CD14-positive monocyte (primary cell): ENCODE results near the gene SLCO3A1. TPM values are rescaled to one million over a fixed set of nuclear protein-coding genes. Genes with fewer than 3 reads are reported as not detected.

Source experiments
- DNase-seq, 3 donors: peaks; one replicate each; pipeline ENCODE4 v3.0.0-alpha.2; 2011 to 2022
- H2AFZ ChIP-seq: 2 replicates; pipeline ENCODE4 v1.6.0; 2012; ENCODE audit warnings: mild to moderate bottlenecking, low read depth, low read length, inconsistent platforms; ENCODE audit not compliant: insufficient read depth, poor library complexity, severe bottlenecking
- H3K27ac ChIP-seq, 2 donors: 1 replicate in 1 of 2; 2 replicates in 1 of 2; pipeline ENCODE4 v1.5.1; 2012 to 2013; ENCODE audit warnings: low read length in 2 of 2, control low read depth in 1 of 2, inconsistent platforms in 1 of 2, low read depth in 1 of 2, mild to moderate bottlenecking in 1 of 2
- H3K27me3 ChIP-seq, 2 donors: one replicate each; pipeline versions ENCODE4 v1.6.0 to v1.6.1; 2011 to 2013; ENCODE audit warnings: low read length in 2 of 2; ENCODE audit not compliant: control insufficient read depth in 2 of 2, insufficient read depth in 2 of 2
- H3K36me3 ChIP-seq, 2 donors: replicated peaks in 1 of 2; 1 replicate in 1 of 2; 2 replicates in 1 of 2; pipeline versions ENCODE4 v1.5.1 to v1.6.1; 2012 to 2013; ENCODE audit warnings: low read length in 2 of 2, control low read depth in 1 of 2, inconsistent platforms in 1 of 2, mild to moderate bottlenecking in 1 of 2; ENCODE audit not compliant: insufficient read depth in 2 of 2, control insufficient read depth in 1 of 2
- H3K4me1 ChIP-seq, 2 donors: 1 replicate in 1 of 2; 2 replicates in 1 of 2; pipeline versions ENCODE4 v1.5.1 to v1.6.1; 2012 to 2013; ENCODE audit warnings: low read length in 2 of 2, control low read depth in 1 of 2, inconsistent platforms in 1 of 2, mild to moderate bottlenecking in 1 of 2, moderate library complexity in 1 of 2; ENCODE audit not compliant: insufficient read depth in 2 of 2, control insufficient read depth in 1 of 2
- H3K4me2 ChIP-seq: replicated peaks from 2 replicates; pipeline ENCODE3; 2012; ENCODE audit warnings: low read length, moderate library complexity, mild to moderate bottlenecking; ENCODE audit not compliant: poor library complexity, severe bottlenecking; ENCODE audit errors: extremely low read depth
- H3K4me3 ChIP-seq, 3 experiments: fragments of 200-600 bp in 1 of 3; sonication (generic) in 1 of 3; replicated peaks in 1 of 3; 1 replicate in 2 of 3; 2 replicates in 1 of 3; pipeline ENCODE4 v1.5.1; 2011 to 2013; ENCODE audit warnings: low read length in 3 of 3, mild to moderate bottlenecking in 3 of 3, control low read depth in 2 of 3, low read depth in 2 of 3, inconsistent platforms in 1 of 3, moderate library complexity in 1 of 3
- H3K79me2 ChIP-seq: 2 replicates; pipeline ENCODE4 v1.6.0; 2012; ENCODE audit warnings: mild to moderate bottlenecking, control low read depth, inconsistent platforms, low read length, moderate library complexity; ENCODE audit not compliant: insufficient read depth
- H3K9ac ChIP-seq: 2 replicates; pipeline ENCODE4 v1.6.0; 2017; ENCODE audit warnings: low read length, mild to moderate bottlenecking; ENCODE audit not compliant: insufficient read depth, poor library complexity, severe bottlenecking
- H3K9me3 ChIP-seq, 2 donors: replicated peaks in 1 of 2; 1 replicate in 1 of 2; 2 replicates in 1 of 2; pipeline versions ENCODE4 v1.5.1 to v1.6.1; 2012 to 2013; ENCODE audit warnings: low read length in 2 of 2, control low read depth in 1 of 2; ENCODE audit not compliant: control insufficient read depth in 1 of 2, insufficient read depth in 1 of 2
- H4K20me1 ChIP-seq: 2 replicates; pipeline ENCODE4 v1.6.0; 2012; ENCODE audit warnings: mild to moderate bottlenecking, low read length, control low read depth, moderate library complexity; ENCODE audit not compliant: insufficient read depth
- H3K27ac Mint-ChIP-seq, 7 donors: one replicate each; pipeline ENCODE4 v1.8.0; 2020; ENCODE audit warnings: mild to moderate bottlenecking in 7 of 7, mixed read lengths in 7 of 7, moderate library complexity in 6 of 7, inconsistent platforms in 2 of 7
- H3K27me3 Mint-ChIP-seq, 3 donors: one replicate each; pipeline ENCODE4 v1.8.0; 2021 to 2022; ENCODE audit warnings: low read depth in 3 of 3, mild to moderate bottlenecking in 3 of 3, mixed read lengths in 3 of 3, moderate library complexity in 3 of 3, inconsistent platforms in 1 of 3
- H3K36me3 Mint-ChIP-seq, 2 donors: one replicate each; pipeline ENCODE4 v1.8.0; 2020; ENCODE audit warnings: mixed read lengths in 2 of 2, inconsistent platforms in 1 of 2, mild to moderate bottlenecking in 1 of 2
- H3K4me1 Mint-ChIP-seq: one replicate; pipeline ENCODE4 v1.8.0; 2020; ENCODE audit warnings: mild to moderate bottlenecking, mixed read lengths
- H3K4me3 Mint-ChIP-seq, 2 donors: one replicate each; pipeline ENCODE4 v1.8.0; 2020; ENCODE audit warnings: mild to moderate bottlenecking in 2 of 2, mixed read lengths in 2 of 2, moderate library complexity in 1 of 2
- H3K9me3 Mint-ChIP-seq, 7 donors: one replicate each; pipeline ENCODE4 v1.8.0; 2020 to 2022; ENCODE audit warnings: mixed read lengths in 7 of 7, mild to moderate bottlenecking in 6 of 7, moderate library complexity in 6 of 7, inconsistent platforms in 2 of 7
- WGBS: methylation state at CpG from one replicate; pipeline ENCODE4 v1.1.5; 2013; ENCODE audit warnings: missing lambda C conversion rate; ENCODE audit not compliant: insufficient coverage; 5-methylcytosine and 5-hydroxymethylcytosine counted together
- intact Hi-C, 2 donors: fragments of 100-400 bp; cut with micrococcal nuclease; formaldehyde crosslinking; loops; one replicate each; pipeline versions ENCODE4 v1.15.0 to v1.15.1; 2023
- polyA plus RNA-seq, 3 donors: library from polyadenylated mRNA; depleted of rRNA in 1 of 3; unstranded in 2 of 3; stranded (reverse) in 1 of 3; fragments of 300-500 nt in 2 of 3; fragments of >200 nt in 1 of 3; fragmentation: Illumina TruSeq in 2 of 3; gene quantifications; 1 replicate in 2 of 3; 2 replicates in 1 of 3; pipeline ENCODE4 v1.2.3, GENCODE V29; 2012 to 2021
- TF ChIP-seq, protein P1 (sequence below): fragments of 200-600 bp; IDR thresholded peaks from one replicate; pipeline ENCODE4 v1.8.0; 2022; ENCODE audit warnings: antibody characterized with exemption, mild to moderate bottlenecking

SLCO3A1 gene
- polyA plus RNA-seq, 3 donors, result 53.7 to 76.2 (median 62.8) TPM

DNA sequence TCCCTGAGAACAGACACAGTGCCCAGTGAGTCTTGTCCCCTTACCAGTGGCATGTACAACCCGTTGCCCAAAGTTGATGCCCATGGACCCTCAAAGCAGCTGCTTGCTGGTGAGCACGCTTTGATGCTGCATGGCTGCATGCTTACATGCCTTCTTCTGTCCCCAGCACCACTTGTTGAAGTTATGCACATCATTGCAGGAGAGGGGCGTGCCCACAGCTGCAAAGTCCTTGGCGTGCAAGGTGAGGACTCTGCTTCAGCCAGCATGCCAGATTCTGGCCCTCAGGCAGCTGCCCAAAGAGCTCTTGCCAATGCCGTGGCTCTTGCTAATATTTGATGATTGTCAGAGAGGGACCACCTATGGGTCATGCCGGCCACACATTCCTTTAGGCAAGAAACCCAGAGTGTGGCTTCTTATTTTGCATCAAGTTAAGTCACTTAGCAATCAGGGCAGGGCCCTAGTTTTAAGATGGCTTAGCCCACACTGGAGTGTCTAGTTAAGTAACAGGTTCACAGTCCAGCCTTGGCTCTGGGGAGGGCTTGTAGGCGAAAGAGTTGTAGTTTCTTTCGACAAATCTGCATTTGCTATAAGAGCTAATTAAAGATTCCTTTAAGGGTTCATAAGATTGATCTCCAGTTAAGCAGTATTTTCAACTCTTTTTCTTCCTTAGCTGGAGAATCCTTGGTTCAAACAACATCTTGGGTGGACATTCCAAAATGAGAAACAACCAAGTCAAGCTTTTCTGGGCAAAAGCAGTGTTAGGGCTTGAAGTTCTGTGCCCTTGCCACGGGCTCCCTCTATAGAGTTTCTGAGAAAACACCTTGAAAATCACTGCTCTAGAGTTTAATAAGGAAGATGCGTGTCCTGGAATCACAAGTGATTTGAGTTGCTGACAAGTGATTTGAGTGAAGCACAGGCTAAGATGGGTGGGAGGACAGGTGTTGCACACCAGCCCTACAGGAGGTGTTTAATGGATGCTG, 128.6 kb downstream of the SLCO3A1 start:
- Mint-ChIP-seq H3K4me3 (no peak overlapping the region), H3K9me3 (peaks cover 0 to 3% (median 0%) of the 10 kb centered on the region in 7 donors), H3K4me1 (peaks cover 10% of the 10 kb centered on the region), H3K27me3 (no peaks in the 10 kb centered on the region), H3K27ac (no peak overlapping the region), H3K36me3 (peaks cover 0 to 7% of the 10 kb centered on the region in 2 donors)
- Histone ChIP-seq H3K79me2 (peaks cover 99% of the 10 kb centered on the region), H3K27ac (no peak overlapping the region), H3K4me1 (no peaks in the 10 kb centered on the region), H3K36me3 (no peaks in the 10 kb centered on the region), H3K9me3 (no peaks in the 10 kb centered on the region), H3K4me3 (no peak overlapping the region), H3K4me2 (no peak overlapping the region), H3K9ac (no peak overlapping the region), H2AFZ (no peak overlapping the region), H3K27me3 (no peaks in the 10 kb centered on the region), H4K20me1 (peaks cover 100% of the 10 kb centered on the region)
- intact Hi-C loops, result no loop called here
- 97% methylated on average over 7 of the region's 10 CpGs for WGBS
- TF ChIP-seq, protein P1, sequence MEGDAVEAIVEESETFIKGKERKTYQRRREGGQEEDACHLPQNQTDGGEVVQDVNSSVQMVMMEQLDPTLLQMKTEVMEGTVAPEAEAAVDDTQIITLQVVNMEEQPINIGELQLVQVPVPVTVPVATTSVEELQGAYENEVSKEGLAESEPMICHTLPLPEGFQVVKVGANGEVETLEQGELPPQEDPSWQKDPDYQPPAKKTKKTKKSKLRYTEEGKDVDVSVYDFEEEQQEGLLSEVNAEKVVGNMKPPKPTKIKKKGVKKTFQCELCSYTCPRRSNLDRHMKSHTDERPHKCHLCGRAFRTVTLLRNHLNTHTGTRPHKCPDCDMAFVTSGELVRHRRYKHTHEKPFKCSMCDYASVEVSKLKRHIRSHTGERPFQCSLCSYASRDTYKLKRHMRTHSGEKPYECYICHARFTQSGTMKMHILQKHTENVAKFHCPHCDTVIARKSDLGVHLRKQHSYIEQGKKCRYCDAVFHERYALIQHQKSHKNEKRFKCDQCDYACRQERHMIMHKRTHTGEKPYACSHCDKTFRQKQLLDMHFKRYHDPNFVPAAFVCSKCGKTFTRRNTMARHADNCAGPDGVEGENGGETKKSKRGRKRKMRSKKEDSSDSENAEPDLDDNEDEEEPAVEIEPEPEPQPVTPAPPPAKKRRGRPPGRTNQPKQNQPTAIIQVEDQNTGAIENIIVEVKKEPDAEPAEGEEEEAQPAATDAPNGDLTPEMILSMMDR, result no peak
- DNase-seq, result no peak

DNA sequence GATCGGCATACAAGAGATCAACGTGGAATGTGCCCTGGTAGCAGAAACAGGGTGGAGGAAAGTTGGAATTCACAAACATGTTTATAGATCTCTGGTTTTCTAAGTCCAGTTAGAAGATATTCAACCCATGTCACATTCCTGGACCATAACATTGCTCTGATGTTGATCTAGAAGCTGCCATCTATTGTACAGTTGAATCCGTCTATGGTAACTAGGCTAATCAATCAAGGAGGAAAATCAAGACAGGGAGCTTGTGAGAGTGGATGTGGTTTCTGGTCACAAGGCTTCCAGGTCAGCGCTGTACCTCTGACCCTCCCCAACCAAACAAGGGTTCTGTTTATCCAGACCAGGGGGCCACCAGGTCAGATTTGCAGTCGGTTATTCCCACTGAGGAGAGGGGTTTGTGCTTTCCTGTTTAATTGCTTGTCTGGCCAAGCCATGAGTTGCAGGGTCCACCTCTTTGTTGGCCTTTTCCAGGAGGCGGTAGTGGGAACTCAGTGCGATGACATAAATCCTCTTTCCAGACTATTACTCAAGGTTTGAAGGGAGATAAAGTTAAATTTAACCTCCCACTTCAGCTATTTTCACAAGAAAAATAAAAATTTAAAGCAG, 130.3 kb downstream of the SLCO3A1 start:
- Mint-ChIP-seq H3K4me1 (peaks cover 21% of the 10 kb centered on the region), H3K36me3 (peaks cover 0 to 7% of the 10 kb centered on the region in 2 donors), H3K9me3 (peaks cover 0 to 3% (median 0%) of the 10 kb centered on the region in 7 donors), H3K27me3 (no peaks in the 10 kb centered on the region), H3K27ac (no peak overlapping the region), H3K4me3 (no peak overlapping the region)
- peaks cover 5% of the 10 kb centered on the region in 2 donors for H3K4me1 ChIP-seq
- H4K20me1 ChIP-seq, result peaks cover 100% of the 10 kb centered on the region
- TF ChIP-seq, protein P1, result no peak
- H3K36me3 ChIP-seq, result no peaks in the 10 kb centered on the region
- no peaks in the 10 kb centered on the region for H3K9me3 ChIP-seq
- no peak overlapping the region for H3K9ac ChIP-seq
- H3K27me3 ChIP-seq, result no peaks in the 10 kb centered on the region
- H2AFZ ChIP-seq, result no peak overlapping the region
- no peak overlapping the region for H3K4me2 ChIP-seq
- WGBS, result 100% methylated on average over 2 of the region's 7 CpGs
- no peak for DNase-seq
- intact Hi-C loops, result no loop called here
- H3K79me2 ChIP-seq, result peaks cover 98% of the 10 kb centered on the region
- H3K4me3 ChIP-seq, result no peak overlapping the region
- H3K27ac ChIP-seq, result no peak overlapping the region
